HepG2 (cell line): ENCODE data around the gene NDE1. TPM values are rescaled to one million over a fixed set of nuclear protein-coding genes. Genes with fewer than 3 reads are reported as not detected.

Experiments
- ARID4A ChIP-seq: sonication (generic); formaldehyde crosslinking; IDR thresholded peaks from 2 replicates; pipeline ENCODE4 v1.5.0; 2020; ENCODE audit warnings: mild to moderate bottlenecking, missing genetic modification reagents, borderline replicate concordance
- BCL6 ChIP-seq: IDR thresholded peaks from 2 replicates; pipeline ENCODE4 v1.6.1; 2016; ENCODE audit warnings: missing genetic modification reagents, missing compliant biosample characterization
- CTCF ChIP-seq: sonication (generic); formaldehyde crosslinking; IDR thresholded peaks from 2 replicates; pipeline ENCODE4 v1.5.0; 2020; ENCODE audit warnings: mild to moderate bottlenecking, missing genetic modification reagents, moderate library complexity
- FOXP1 ChIP-seq, 2 experiments: fragments of 450-650 bp in 1 of 2; IDR thresholded peaks; 2 replicates each; pipeline ENCODE4 v1.6.1; 2017 to 2018; ENCODE audit warnings: antibody characterized with exemption in 1 of 2
- JUND ChIP-seq: sonication (generic); formaldehyde crosslinking; IDR thresholded peaks from 2 replicates; pipeline ENCODE4 v1.8.0; 2022; ENCODE audit warnings: mild to moderate bottlenecking, missing genetic modification reagents
- KLF12 ChIP-seq: sonication (generic); formaldehyde crosslinking; IDR thresholded peaks from 2 replicates; pipeline ENCODE4 v1.4.0; 2020; ENCODE audit warnings: missing genetic modification reagents, borderline replicate concordance
- NFAT5 ChIP-seq: sonication (generic); formaldehyde crosslinking; IDR thresholded peaks from 2 replicates; pipeline ENCODE4 v1.4.0; 2020; ENCODE audit warnings: missing genetic modification reagents
- SAP130 ChIP-seq: IDR thresholded peaks from 2 replicates; pipeline ENCODE4 v1.6.1; 2016; ENCODE audit warnings: low read depth
- SMARCC2 ChIP-seq: fragments of 450-650 bp; IDR thresholded peaks from 2 replicates; pipeline ENCODE4 v1.6.1; 2017; ENCODE audit warnings: antibody characterized with exemption, mild to moderate bottlenecking
- ZBTB20 ChIP-seq: sonication (generic); formaldehyde crosslinking; IDR thresholded peaks from 2 replicates; pipeline ENCODE4 v1.8.1; 2023; ENCODE audit warnings: missing genetic modification reagents, low read depth, mild to moderate bottlenecking, borderline replicate concordance
- ZMYM4 ChIP-seq: sonication (generic); formaldehyde crosslinking; IDR thresholded peaks from 2 replicates; pipeline ENCODE4 v1.8.1; 2023; ENCODE audit warnings: mild to moderate bottlenecking, missing genetic modification reagents
- ZNF18 ChIP-seq: sonication (generic); formaldehyde crosslinking; IDR thresholded peaks from 2 replicates; pipeline ENCODE4 v1.8.0; 2022; ENCODE audit warnings: mild to moderate bottlenecking, missing genetic modification reagents; ENCODE audit not compliant: insufficient replicate concordance
- ZNF362 ChIP-seq: sonication (generic); formaldehyde crosslinking; IDR thresholded peaks from 2 replicates; pipeline ENCODE4 v1.4.0; 2020; ENCODE audit warnings: missing genetic modification reagents, mild to moderate bottlenecking, borderline replicate concordance
- ZNF7 ChIP-seq: IDR thresholded peaks from 2 replicates; pipeline ENCODE4 v1.6.1; 2016; ENCODE audit warnings: missing biosample characterization, missing genetic modification reagents
- ZNF891 ChIP-seq: sonication (generic); formaldehyde crosslinking; IDR thresholded peaks from 2 replicates; pipeline ENCODE4 v1.5.0; 2020; ENCODE audit warnings: mild to moderate bottlenecking, missing genetic modification reagents
- polyA plus RNA-seq, 8 experiments: library from polyadenylated mRNA; depleted of rRNA in 3 of 8; stranded (reverse) in 7 of 8; unstranded in 1 of 8; fragments of >200 nt; fragmentation: Illumina TruSeq in 4 of 8; extraction: Trizol in 4 of 8; gene quantifications; 2 replicates each; pipeline versions ENCODE4 v1.2.1 to v1.2.3, GENCODE V29; 2011 to 2016; ENCODE audit warnings: low read depth in 4 of 8, missing spikeins in 1 of 8, mixed read lengths in 1 of 8; ENCODE audit not compliant: insufficient read depth in 1 of 8
- total RNA-seq, 5 experiments: library from RNA; depleted of rRNA; stranded (reverse); fragments of >200 nt; fragmentation: Illumina TruSeq; extraction: Trizol; gene quantifications; 2 replicates each; pipeline ENCODE4 v1.2.3, GENCODE V29; 2016; ENCODE audit warnings: low read depth in 1 of 5

The NDE1 gene
- total and polyA plus RNA-seq, 2 of the 13 experiments (the other 11 are each of a cell fraction or from before 2014, with no cell fraction given), result 40.9 to 72.5 TPM

GRCh38 chr16:15610369-15610871 is 39.6 kb upstream of the NDE1 start (continued):
- TF ChIP-seq NFAT5 (CRISPR knock-in tag), result no peak
- no peak for TF ChIP-seq SMARCC2
- no peak for TF ChIP-seq FOXP1 (IDR thresholded peaks at IDR 0.05)
- peak; percentile 91 for TF ChIP-seq FOXP1 (CRISPR knock-in tag; IDR thresholded peaks at IDR 0.05)
- peak; percentile 84 for TF ChIP-seq SAP130 (CRISPR knock-in tag)
- TF ChIP-seq ZNF362 (CRISPR knock-in tag), result peak; percentile 96
- TF ChIP-seq ARID4A, result peak; percentile 37; the same call in 1 of the 2 replicates
- TF ChIP-seq ZBTB20, result peak; percentile 91; the same call in 1 of the 2 replicates
- peak; percentile 15; the same call in 1 of the 2 replicates for TF ChIP-seq CTCF (CRISPR knock-in tag)
- TF ChIP-seq ZNF891 (CRISPR knock-in tag), result no peak
- peak; percentile 78 for TF ChIP-seq ZNF7
- TF ChIP-seq JUND, result no peak
- TF ChIP-seq ZMYM4 (CRISPR knock-in tag), result peak; percentile 51
- TF ChIP-seq ZNF18 (CRISPR knock-in tag), result peak; percentile 66
- peak; percentile 45; the same call in 1 of the 2 replicates for TF ChIP-seq BCL6 (CRISPR knock-in tag)
- TF ChIP-seq KLF12, result no peak
